ENCODE data around the gene ABI3BP.

DNA sequence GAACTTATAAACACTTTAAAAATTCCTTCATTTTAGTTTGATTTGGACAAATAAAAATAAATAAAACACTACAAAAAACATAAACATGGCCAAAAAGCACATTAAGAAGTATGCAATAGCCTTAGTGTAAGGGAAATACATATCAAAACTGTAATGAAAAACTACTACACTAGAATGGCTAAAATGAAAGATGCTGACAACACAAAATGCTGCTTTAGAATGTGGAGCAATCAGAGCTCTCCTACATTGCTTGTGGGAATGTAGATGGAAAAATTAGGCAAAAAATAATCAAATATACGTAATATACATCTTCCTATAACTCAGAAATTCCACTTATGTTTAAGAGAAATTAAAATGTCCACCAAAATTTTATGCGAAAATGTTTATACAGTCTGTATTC is 96.2 kb downstream of the ABI3BP start:
- no peak for TF ChIP-seq MYBL2 (CRISPR knock-in tag; IDR thresholded peaks at IDR 0.05)
- no peak for TF ChIP-seq ZNF232 (CRISPR knock-in tag; IDR thresholded peaks at IDR 0.05)
- no peak for TF ChIP-seq NR1H2 (CRISPR knock-in tag; IDR thresholded peaks at IDR 0.05)
- TF ChIP-seq, protein P1, sequence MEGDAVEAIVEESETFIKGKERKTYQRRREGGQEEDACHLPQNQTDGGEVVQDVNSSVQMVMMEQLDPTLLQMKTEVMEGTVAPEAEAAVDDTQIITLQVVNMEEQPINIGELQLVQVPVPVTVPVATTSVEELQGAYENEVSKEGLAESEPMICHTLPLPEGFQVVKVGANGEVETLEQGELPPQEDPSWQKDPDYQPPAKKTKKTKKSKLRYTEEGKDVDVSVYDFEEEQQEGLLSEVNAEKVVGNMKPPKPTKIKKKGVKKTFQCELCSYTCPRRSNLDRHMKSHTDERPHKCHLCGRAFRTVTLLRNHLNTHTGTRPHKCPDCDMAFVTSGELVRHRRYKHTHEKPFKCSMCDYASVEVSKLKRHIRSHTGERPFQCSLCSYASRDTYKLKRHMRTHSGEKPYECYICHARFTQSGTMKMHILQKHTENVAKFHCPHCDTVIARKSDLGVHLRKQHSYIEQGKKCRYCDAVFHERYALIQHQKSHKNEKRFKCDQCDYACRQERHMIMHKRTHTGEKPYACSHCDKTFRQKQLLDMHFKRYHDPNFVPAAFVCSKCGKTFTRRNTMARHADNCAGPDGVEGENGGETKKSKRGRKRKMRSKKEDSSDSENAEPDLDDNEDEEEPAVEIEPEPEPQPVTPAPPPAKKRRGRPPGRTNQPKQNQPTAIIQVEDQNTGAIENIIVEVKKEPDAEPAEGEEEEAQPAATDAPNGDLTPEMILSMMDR (IDR thresholded peaks at IDR 0.05): no peak
- TF ChIP-seq, protein P2, sequence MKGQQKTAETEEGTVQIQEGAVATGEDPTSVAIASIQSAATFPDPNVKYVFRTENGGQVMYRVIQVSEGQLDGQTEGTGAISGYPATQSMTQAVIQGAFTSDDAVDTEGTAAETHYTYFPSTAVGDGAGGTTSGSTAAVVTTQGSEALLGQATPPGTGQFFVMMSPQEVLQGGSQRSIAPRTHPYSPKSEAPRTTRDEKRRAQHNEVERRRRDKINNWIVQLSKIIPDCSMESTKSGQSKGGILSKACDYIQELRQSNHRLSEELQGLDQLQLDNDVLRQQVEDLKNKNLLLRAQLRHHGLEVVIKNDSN (CRISPR knock-in tag; IDR thresholded peaks at IDR 0.05): no peak
- TF ChIP-seq CREM (CRISPR knock-in tag; IDR thresholded peaks at IDR 0.05): no peak
- no peak for TF ChIP-seq SMAD3 (CRISPR knock-in tag; IDR thresholded peaks at IDR 0.05; ENCODE audit: borderline replicate concordance)
- no peak for TF ChIP-seq NR3C1 (CRISPR knock-in tag; conservative IDR thresholded peaks at IDR 0.05; ENCODE audit: low read depth)
- TF ChIP-seq IRF2 (CRISPR knock-in tag; IDR thresholded peaks at IDR 0.05; ENCODE audit: borderline replicate concordance, low read depth): no peak
- TF ChIP-seq, protein P3, sequence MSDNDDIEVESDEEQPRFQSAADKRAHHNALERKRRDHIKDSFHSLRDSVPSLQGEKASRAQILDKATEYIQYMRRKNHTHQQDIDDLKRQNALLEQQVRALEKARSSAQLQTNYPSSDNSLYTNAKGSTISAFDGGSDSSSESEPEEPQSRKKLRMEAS (CRISPR knock-in tag; IDR thresholded peaks at IDR 0.05): no peak
